Stimulated activated CD4-positive, alpha-beta T cell treated with anti-CD3 and anti-CD28 coated beads, Interleukin-2, amount 100 ng/mL, for 24 hours (primary cell): Measurements from ENCODE around the gene GRIA4.

Experiments used
- DNase-seq, 2 donors: peaks; one replicate each; pipeline ENCODE4 v3.0.0-alpha.2; 2020

Gene GRIA4

DNA sequence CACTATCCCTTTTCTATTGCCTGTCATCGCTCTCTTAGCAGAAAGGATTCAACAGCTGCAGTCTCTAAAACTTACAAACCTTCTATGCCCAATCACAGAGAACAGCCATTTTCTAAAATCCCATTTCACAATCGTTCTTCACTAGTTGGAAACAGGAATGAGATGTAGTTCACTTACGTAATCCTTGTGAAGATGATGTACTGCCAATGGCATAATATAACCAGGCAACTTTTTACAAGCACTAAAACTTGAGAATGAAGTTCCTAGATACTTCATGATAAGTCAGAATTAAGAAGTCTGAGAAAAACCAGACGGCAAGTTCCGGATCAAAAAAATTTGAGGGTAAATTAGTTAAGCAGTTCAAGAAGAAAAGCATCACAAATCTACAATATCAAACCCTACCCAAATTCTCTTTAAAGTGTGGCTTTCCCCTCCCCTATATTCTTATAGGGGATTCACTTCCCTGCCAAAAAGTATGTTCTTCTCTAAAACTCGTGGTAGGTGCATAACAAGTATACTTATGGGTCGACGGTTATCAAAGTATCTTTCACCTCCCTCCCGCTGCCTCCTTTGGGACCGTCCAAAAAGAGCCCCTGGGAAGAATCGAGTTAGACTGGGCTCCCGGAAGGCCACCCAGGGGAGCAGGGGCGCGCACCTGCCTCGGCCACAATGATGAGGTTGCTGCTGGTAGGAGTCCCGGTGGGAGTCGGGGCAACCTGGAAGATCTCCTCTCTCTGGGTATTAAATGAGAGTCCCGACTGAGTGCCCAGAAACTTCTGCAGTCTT is 411.5 kb downstream of the GRIA4 start:
- no peak for DNase-seq

DNA sequence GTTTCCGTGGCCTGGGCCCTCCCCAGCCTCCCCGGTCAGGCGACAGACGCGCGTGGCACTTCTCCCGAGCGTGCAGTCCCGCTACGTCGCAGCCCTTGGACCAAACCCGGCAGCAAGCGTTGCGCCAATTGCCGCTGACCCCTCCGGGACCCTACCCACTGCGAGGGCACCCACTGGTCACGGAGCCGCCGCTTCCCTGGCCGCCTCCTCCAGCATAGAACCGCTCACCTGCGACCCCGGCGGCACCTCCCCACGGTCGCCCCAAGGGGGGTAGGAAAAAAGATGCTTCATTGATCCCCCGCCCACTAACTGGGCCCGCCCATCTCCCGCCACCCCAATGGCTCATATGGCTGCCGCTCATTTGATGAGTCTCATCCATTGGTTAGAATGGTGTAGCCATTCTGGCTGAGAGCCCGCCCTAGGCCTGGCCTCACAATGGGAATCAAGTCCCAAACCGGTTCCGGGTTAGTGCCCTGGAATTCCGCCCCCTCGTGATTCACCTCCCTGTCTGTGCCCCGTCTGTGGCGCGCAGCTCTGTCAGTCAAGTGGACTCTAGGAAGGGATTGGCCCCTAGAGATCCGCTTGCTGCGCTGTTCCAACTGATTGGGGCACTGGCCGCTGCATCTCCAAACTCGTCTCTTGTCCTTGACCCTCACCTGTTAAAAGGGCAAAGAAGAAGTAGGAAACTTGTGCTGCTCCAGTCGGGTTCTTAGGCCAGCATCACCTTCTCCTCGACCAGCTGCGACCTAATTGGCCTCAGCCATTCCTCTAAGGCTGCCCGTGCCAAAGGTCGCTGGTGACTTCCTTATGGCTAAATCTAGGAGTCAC is 412.3 kb downstream of the GRIA4 start, which contains the start of gene MSANTD4:
Gene MSANTD4 (minus strand): TSS at position 274 of the 828 bp plus-strand sequence. CDS start 11,323 bp downstream, outside the sequence.
- DNase-seq, result peak; percentile 94 to 98

DNA sequence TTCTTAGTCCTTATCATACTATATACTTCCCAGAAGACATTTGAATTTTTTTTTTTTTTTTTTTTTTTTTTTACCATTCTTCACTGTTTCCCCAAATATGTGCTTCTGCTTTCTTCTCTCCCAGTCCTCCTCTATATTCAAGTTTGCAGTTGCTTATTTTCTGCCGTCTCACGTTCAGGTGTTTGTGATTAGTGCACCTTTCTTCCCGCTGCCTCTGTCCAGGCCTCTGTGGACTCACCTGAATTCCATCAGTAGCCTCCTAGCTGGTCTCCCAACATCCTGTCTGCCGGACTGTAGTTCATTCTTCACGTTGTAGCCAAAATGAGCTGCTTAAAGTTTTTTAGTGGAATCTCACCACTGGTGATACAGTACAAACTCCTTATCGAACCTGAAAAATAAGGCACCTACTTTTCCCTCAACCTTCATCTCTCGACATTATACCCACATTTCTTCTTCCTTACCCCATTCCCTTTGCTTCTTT is 413.0 kb downstream of the GRIA4 start:
- no peak for DNase-seq

DNA sequence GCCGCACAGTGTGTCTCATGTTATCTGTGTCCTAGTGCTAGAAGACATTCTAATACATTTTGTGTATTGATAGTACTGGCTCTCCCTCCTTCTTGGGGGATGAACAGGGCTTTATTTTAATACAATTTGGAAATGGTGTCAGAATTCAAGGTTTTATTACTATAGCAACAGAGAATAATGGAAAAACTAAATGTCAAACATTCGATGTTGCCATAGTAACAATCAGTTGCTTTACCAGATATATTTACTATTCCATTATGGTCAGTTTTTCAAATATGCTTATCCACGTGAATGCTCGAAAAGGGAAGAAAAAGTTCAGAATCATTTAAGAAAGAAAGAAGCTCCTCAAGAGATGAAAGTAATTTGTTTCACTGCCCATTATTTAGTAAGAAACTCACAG is 420.7 kb downstream of the GRIA4 start:
- no peak for DNase-seq

DNA sequence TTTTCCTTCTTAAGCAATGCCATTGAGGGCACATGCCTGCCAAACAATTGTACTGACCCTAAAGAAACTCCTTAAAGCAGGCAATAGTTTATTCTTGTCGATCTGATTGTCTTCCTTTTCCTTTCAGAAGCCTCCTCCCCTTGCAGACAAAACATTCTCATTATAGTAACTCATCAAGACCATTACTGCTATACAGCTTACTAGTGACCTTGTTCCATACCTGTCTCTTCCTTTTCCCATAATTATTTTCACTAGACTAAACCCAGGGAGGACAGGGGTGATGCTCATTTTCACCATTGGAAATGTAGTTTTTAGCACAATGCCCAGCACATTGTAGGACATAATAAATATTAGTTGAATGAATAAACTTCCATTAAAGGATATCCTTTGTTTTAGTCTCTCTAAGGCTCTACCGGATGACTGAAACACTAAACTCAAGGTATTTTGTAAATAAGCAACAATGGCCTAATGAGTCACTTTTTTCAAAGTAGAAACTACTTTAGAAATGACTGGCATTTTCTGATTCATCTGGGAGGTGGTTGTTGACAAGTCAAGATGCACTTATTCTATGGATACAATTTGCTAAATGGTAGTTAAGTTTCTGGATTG is 421.4 kb downstream of the GRIA4 start:
- DNase-seq, result no peak
